Activated T-helper 1 cell treated with Interleukin-2 at 50 U/mL for 16 hours (primary cell): ENCODE results near the gene DAB2IP.

Source experiments
- DNase-seq: peaks from one replicate; pipeline ENCODE4 v3.0.0-alpha.2; 2020; ENCODE audit warnings: low read depth

The DAB2IP gene

DNA sequence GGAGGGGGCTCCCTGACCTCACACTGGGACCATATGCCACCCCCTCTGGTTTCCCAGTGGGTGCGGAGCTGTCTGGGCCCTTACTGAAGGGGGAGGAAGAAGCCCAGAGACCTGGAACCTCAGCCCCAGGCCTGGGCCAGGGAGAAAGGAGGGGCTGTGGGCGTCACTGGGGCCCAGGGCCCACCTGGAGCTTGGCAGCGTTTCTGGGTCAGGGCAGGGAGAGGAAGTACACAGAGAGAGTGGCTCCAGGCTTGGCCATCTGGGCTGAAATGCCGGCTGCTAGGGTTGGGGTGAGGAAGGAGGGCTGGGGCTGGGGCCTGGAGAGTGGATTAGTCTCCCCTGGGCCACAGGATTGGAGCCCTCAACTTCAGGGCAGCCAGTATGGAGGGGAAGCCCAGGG lies 6.4 kb upstream of the DAB2IP start:
- DNase-seq: no peak

DNA sequence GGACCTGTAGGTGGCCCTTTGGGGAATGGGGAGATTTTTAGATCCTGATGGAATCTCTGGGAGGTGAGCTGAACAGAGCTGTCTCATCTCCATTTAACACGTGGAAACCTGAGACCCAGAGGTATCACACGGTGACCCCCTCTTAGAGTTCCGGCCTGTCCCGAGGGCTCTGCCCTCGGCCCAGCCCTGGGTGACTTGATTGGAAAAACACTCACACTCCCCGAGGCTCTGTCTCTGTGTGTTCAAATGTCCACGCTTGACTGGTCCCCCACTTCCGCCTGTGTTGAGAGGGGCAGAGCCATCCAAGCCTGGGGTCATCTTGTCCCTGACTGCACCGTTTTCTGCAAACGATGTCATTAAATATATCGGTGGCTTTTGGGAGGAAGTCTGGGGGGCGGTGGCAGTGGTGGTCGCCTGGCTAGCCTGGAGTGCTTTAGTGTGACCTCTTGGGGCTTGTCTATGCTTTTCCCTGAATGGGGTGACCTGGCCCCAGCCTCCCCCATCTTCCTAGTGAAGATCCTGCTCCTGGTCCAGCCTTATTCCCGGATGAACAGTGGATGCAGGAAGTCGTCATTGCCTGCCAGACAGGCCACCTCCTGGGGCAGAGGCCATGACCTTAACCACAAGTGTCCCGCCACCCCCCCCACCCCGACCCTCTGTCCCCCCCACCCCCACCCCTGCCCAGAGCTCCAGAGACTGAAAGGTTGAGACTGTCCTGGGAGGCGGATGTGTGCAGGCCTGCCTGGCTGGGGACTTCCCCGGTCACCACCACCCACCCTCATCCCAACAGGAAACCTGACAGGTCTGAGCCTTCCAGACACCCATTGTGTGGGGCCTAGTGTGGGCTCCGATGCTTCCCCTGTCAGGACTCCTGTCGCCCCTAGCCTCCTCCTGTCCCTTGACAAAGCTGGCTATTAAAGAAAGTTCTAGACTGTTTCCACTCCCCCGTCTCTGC lies 5.3 kb upstream of the DAB2IP start:
- no peak for DNase-seq

DNA sequence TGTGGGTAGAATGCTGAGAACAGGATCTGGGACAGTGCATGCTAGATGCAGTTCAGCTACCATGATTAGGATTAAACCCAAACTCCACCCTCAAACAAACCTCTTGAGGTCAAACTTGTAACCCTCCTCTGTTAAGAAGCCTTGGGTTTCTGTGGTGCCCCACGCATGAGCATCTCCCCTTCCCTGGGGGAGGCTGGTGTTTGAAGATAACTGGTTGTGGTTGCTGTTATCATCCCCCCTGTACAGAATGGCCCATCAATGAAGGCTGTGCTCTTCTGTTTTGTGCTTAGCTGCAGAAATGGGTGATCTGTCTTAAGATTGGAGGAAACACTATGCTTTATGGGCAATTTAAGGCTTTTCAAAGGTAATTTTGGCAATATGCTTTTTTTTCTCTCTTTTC lies 4.4 kb upstream of the DAB2IP start:
- DNase-seq: no peak

DNA sequence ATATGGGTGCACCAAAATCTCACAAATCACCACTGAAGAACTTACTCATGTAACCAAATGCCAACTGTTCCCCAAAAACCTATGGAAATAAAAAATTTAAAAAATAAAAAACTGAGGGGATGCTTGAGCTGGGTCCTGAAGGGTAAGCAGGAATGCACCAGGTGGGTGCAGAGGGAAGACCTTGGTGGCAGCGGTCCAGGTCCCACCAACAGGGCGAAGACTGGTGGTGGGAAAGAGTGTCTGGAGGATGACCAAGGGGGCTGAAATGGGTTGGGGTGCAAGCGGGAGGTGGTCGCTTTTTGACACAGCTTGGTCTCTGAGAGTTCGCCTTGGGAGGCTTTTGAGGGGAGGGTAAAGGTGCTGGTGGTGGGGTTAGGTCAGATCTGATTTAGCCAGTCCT lies 3.3 kb upstream of the DAB2IP start:
- no peak for DNase-seq

DNA sequence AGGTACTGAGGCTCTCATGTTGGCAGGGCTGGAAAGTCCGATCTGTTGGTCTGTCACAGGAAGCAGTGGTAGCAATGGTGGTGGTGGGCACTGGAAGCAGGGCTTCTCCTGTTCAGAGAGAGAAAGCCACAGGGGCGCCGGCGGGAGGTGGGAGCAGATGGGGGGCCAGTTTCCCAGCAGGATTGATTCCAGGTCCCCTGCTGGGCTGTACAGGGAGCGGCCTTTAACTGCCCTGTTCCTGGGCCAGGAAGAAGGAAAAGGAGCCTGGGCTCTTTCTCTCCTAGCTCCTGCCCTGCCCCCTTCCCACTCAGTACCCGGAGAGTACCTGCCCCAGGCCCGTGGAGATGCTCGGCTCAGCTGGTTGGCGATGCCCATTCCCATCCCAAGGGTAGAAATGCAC lies 2.6 kb upstream of the DAB2IP start:
- DNase-seq: no peak

DNA sequence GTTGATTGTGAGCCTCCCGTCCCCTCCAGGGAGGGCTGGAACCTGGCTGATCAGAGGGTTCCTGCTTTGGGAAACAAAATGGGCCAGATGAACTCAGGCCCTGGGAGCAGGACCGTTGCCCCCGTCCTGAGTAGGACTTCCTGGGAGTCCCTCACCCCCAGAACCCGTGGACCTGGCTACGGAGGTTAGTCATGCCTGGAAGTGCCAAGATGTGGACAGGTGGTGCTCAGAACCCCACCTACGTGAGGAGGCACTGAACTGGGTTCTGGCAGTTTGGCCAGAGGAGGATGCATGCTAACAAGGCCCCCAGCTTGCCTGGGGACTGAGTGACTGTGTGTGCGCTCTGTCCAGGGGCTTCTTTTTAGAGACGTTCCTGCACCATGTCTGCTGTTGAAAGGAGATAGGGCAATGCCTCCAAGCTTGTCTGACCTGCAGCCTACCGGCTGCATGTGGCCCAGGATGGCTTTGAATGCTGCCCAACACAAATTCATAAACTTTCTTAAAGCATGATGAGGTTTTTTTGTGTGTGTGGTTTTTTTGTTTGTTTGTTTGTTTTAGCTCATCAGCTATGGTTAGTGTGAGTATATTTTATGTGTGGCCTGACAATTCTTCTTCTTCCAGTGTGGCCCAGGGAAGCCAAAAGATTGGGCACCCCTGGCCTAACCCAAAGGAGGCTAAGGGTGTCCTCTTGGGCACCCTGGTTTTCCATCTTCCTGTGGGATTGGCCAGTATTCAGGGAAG lies 1.8 kb upstream of the DAB2IP start:
- no peak for DNase-seq

DNA sequence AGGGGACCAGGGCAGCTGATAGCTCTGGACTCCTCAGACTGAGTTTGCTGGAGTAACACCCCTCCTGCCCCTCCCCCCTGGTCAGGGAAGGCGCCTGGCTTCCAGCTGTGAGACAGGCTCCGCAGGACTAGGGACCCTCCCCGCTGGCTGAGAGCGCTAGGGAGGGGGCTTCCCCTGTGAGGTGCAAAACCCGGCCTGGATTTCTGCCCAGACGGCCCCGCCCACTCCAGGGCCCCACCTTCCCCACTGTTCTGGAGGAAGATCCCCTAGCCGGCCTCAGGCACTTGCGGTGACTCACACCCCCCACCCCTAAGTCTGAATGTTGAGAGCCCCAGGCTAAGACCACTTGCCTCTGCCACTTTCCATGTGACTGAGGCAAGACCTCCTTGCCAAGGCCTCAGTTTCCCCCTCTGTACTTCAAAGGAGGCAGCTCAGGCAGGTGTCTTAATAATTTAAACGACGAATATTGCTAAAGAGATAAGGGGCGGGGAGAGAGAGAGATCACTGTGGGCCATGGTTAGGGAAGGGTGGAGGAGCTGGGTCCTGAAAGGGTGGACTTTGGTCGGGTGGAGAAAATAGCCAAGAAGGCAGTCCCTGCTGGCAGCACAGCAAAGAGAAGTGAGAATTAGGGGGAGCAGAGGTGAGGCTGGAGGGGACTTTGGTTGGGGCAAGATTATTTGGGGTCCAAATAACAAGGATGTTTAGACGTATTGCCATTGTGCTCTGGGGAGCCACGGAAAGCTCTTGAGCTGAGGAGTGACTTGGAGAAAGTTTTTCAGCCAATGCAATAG lies 1.0 kb upstream of the DAB2IP start:
- no peak for DNase-seq

DNA sequence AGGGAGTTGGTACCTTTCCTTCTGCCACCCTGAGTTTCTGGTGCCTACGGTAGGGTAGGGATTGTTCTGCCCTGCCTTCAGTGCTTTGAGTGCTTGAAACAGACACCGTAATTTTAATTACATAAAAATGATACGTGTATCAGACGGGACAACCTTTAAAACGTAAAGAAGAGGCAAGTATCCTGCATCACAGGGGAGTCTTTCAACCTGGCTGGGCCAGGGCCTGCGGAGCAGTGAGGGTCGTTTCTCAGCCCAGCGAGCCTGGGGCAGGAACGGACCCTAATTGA lies 483 bp upstream of the DAB2IP start:
- DNase-seq: no peak

DNA sequence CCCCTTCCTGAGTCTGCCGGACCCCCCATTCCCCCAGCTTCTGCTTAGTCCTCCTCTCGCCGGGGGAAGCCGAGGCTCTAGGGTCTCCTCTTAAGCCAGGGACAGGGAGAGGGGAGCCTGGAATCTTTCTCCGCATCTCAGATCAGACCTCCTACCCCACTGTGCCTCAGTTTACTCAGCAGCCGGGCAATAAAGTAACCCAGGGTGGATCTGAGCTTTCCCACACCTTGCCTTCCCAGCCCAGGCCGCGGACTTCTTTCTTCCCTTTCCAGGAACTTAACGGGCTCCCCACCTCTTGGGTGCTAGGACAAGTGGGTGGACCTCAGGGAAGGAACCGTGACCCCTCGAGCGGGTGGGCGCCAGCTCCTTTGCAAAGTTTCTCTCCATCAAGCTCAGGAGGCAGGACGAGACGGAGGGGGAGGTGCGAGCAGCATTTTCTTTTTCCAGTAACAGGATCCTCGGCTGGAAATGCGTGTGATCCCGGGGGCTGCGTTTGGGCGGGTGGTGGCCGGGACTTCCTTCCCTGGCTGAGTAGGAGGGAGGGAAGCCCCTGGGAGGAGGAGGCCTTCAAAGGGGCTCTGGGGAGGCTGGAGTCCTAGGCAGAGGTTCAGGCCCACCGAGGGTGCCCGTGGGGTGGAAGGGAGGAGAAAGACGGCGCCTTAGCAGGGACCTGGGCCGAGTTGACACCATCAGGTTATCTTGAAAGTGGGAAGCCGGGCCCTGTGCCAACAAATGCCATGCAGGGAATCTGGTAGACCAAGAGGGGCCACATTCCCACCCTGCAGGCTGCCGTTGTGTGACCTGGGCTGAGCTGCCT lies 795 bp downstream of the DAB2IP start:
- DNase-seq: no peak

DNA sequence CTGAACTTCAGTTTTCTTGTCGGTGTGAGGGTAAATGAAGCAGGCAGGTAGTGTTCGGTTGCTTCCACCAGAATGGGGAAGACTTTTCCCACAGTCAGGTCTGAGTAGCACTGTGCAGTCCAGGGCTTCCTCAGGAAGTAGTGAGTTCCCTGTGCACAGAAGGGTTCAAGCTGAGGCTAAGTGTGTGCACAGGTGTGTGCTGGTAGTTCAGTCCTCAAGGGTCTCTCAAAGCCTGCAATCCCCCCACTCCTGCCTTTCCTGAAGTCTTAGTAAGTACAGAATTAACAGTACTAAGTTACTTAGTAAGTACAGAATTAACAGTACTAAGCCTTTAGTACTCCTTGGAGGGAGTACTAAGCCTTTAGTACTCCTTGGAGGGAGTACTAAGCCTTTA lies 1.4 kb downstream of the DAB2IP start:
- DNase-seq: no peak

DNA sequence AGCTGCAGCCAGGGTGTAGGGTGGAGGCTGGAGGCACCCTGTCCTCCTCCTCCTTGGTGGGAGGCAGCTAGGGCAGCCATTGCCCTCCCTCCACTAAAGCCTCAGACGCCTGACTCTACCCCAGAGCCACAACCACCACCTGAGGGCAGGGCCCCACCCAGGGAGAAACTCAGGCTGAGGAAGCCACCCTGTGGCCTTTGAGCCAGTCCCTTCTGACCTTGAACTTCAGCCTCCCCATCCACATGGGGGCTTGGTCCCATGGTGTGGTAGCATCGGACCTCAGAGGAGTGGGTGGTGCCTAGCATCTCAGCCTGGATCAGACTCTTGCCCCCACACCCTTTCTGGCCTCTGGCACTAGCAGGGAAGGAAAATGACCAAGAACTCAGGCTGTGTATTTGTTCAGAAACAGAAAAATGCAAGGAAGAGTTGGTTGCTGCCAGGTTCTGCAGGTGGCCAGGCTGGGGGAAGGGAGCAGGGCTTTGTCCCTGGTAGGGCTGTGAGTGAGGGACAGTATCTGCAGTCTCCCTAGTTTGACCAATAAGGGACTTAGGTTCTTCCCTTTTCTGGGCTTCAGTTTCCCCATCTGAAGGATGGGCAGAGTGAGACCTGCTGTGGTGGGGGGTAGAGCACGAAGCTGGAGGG lies 3.2 kb downstream of the DAB2IP start:
- DNase-seq: no peak

DNA sequence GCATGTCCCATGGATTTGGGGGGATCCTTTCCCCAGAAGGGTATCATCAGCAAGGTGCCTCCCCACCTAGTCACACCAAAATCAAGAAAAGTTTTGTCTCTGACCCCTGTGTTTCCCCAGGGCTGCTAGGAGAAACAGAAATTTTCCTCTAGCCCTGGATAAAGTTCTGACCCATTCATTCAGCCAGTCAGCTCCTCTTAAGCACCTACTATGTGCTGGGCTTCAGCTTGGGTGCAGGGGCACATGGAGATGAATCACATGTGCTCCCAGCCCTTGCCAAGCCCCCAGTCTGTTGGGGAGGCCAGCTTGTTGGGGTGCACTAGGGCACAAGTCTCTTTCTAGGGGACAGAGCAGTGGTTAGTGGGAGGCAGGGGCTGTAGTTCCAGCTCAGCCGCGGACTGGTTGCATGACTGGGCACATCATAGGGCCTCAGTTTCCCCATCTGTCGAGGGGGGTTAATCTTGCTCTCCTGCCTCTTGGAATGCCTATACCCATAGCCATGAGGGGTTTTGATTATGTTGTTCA lies 3.9 kb downstream of the DAB2IP start:
- no peak for DNase-seq

DNA sequence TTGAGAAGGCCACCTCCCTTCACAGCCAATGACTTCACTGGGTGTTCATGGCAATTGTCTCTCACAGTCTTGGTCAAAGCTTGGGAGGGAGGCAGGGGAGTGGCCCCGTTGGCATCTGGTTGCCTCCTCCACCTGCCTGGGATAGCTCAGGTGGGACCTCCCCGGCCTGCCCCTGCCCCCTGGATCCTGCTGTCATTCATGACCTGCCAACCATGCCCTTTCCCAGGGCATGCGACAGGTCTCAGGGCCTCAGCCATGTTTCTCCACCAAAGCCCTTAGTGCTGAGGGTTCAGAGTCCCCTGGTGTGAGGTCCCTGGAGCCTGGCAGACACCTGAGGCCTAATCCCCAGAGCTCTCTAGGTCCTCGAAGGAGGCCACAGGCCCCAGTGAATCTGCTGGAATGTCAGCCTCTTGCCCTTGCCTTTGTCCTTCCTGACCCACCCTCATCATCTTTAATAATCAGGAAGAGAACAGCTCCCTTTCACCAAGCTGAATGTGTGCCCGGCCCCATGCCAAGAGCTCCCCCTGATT lies 5.6 kb downstream of the DAB2IP start:
- no peak for DNase-seq

DNA sequence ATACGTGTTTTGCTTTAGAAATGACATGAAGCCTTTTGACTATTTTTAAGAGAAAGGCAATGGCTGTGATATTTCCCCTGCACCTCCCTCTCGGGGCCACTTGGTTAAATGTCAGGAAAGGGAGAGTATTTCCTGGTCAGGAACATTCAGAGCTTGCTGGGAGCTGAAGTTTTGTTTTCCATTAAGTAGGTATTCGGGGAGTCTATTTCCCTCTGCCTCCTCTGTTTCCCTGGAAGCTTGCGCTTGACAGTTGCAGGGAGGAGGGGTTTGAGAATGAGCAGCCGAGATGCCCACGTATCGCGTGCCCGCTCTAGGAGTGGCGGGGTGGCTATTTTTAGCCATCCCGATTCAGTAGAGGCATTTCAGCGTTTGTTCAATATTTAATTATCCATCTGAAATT lies 6.7 kb downstream of the DAB2IP start:
- DNase-seq: no peak

DNA sequence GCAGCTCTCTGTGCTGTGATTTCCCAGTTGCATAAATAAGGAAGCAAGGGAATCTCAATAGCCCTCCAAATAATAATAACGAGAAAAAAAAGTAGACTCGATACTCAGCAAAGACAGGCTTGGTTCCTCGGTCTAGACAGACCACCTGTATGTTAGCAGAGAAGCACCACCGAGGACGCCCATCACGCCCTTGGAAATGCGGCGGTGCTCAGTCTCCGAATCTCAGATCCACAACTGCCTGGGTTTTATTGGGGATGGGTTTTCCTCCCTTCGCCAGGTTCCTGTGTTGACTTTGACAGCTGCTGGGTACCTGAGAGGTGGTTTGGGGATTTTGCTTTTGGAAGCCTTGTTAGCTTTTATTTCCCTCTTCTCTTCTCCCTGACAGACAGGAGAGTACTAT lies 7.2 kb downstream of the DAB2IP start:
- DNase-seq: no peak

DNA sequence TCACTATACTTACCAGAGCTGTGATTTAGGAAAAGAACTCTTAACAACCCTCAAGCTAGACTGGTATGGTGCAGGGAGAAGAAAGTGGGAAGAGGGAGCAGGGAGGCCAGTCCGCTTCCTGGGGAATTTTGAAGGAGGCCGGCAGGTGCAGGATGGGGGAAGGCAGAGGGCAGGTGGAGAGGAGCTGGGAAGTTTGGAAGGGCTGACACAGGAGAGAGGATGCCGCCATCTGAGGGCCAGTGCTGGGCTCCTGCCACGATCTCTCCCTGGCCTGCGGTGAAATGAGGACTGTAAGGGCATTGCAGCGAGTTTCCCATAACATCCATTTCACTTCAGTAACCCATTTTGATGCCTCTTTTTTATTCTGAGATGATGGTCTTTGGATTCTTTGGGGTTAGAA lies 8.9 kb downstream of the DAB2IP start:
- DNase-seq: no peak

DNA sequence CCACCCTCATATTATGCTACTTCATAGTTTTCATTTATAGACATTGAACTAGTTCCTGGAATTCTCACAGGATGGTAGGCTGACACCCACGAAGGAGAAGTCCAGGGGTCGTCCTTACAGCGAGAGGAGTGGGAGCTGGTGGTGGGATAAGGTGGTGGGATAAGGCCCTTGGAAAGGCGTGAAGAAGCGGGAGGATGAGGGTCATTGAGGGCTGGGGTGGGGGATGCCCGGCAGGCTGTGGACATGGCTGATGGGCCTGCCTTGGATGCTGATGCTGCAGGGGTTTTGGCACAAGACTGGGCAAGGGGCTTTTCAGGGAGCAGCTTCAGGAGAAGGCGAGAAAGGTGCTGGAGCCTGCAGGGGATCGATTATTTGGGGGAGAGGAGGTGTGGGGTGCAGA lies 9.4 kb downstream of the DAB2IP start:
- no peak for DNase-seq

DNA sequence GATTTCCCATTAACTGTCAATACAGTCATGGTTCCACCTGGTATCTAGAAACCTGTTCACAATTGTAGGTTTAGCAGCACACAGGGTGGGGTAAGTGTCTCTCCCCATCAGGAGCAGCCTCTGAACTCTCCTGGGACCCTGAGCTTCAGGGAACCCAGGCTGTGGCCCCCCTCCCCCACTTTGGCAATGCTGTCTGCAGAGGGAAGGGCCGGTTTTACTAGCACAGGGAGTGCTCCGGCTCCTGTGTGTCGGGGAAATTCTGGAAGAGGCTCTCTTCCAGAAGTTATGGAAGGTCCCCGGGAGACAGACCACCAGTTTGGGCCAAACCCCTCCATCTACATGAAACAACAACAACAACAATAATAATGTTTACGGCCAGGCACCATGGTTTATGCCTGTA lies 9.9 kb downstream of the DAB2IP start:
- DNase-seq: no peak

DNA sequence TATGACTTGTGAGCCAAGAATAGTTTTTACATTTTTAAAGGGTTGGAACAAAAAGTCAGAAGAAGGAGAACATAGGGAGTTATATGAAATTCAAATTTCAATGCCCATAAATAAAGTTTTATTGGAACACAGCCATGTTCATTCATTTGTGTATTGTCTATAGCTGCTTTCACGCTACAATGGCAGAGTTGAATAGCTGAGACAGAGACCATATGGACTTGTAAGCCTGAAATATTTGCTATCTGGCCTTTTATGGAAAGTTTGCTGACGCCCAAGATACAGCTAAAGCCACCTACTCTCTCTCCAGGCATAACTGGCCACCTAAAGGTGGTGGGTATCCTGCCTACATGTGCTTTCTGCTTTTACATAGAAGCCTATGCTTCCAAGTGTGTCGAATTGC lies 10.9 kb downstream of the DAB2IP start:
- no peak for DNase-seq

DNA sequence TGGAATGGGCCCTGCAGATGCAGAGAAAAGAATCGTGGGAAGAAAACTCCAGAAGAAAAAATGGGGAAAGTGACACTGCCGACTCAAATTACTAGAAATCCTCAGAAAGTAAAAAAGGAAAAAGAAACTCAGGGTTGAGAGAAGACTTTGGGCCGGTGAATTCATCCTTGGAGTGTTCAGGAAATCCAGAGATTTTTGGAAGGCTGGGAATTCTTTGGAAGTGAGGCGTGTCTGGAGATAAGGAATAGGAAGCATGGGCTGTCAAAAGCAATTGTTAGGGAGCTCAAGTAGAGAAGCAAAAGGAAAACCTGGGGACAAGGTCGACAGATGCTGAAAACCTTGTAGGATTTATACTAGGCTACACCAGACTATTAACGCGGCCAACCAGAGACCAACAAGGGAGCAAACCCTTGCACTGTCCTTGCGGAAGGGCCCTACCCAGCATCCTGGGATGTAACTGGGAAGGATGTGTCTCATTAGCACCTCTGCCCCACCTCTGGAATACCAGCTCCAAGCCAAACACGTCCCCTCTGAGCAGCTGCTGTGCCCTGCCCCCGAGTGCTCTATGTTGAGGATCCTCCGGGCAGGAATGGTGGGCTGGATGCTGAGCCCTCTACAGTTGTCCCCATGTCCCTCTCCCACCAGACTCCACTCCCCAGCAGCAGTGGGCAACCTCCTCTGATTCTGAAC lies 11.6 kb downstream of the DAB2IP start:
- DNase-seq: no peak
